HG03442 (cell line): ENCODE results near the gene MAN2A1.
"Not testable (repeated sequence)": the region's sequence is repeated elsewhere in the genome, so short reads cannot be mapped to it uniquely, and the experiment has no call there.

Experiments used
- ATAC-seq: cut with Tn5 transposase; IDR thresholded peaks from one replicate; pipeline ENCODE4 v1.9.1; 2021; ENCODE audit warnings: mild to moderate bottlenecking, moderate library complexity; ENCODE audit not compliant: unreplicated experiment

The MAN2A1 gene

GRCh38 chr5:109857405-109858031, 167.8 kb downstream of the MAN2A1 start:
- ATAC-seq, result no peak

- no peak for ATAC-seq
Observed at GRCh38 chr5:109859537-109859936, 169.8 kb downstream of the MAN2A1 start.

- ATAC-seq, result no peak
Observed at GRCh38 chr5:109862301-109862700, 172.6 kb downstream of the MAN2A1 start.

- ATAC-seq, result peak; percentile 50
Observed at GRCh38 chr5:109863752-109864151, 174.0 kb downstream of the MAN2A1 start.

GRCh38 chr5:109865637-109866036, 175.9 kb downstream of the MAN2A1 start:
- peak; percentile 64 for ATAC-seq

GRCh38 chr5:109866051-109866450, 176.3 kb downstream of the MAN2A1 start:
- ATAC-seq, result no peak

- no peak for ATAC-seq
Observed at GRCh38 chr5:109868737-109869136, 179.0 kb downstream of the MAN2A1 start.

GRCh38 chr5:109873687-109874086, 184.0 kb downstream of the MAN2A1 start:
- no peak for ATAC-seq

- no peak for ATAC-seq
Observed at GRCh38 chr5:109874108-109874507, 184.4 kb downstream of the MAN2A1 start.

GRCh38 chr5:109876030-109876725, 186.5 kb downstream of the MAN2A1 start:
- ATAC-seq, result no peak

GRCh38 chr5:109876941-109877669, 187.4 kb downstream of the MAN2A1 start:
- ATAC-seq, result no peak

GRCh38 chr5:109877670-109878045, 187.9 kb downstream of the MAN2A1 start:
- no peak for ATAC-seq

- no peak for ATAC-seq
Observed at GRCh38 chr5:109878887-109879286, 189.2 kb downstream of the MAN2A1 start.

- ATAC-seq, result no peak
Observed at GRCh38 chr5:109880907-109881685, 191.4 kb downstream of the MAN2A1 start.

- no peak for ATAC-seq
Observed at GRCh38 chr5:109882546-109882945, 192.8 kb downstream of the MAN2A1 start.

- ATAC-seq, result no peak
Observed at GRCh38 chr5:109884676-109885075, 194.9 kb downstream of the MAN2A1 start.

GRCh38 chr5:109885205-109885604, 195.5 kb downstream of the MAN2A1 start:
- no peak for ATAC-seq

- no peak for ATAC-seq
Observed at GRCh38 chr5:109888989-109889388, 199.3 kb downstream of the MAN2A1 start.

- ATAC-seq, result not testable (repeated sequence)
Observed at GRCh38 chr5:109893271-109893670, 203.5 kb downstream of the MAN2A1 start.

- no peak for ATAC-seq
Observed at GRCh38 chr5:109898269-109899162, 208.8 kb downstream of the MAN2A1 start.
